GM21737 (cell line): ENCODE results near the gene POLR3E.
"Not testable (repeated sequence)": the region's sequence is repeated elsewhere in the genome, so short reads cannot be mapped to it uniquely, and the experiment has no call there.

Experiments used
- ATAC-seq: cut with Tn5 transposase; IDR thresholded peaks from one replicate; pipeline ENCODE4 v1.9.1; 2021; ENCODE audit warnings: mild to moderate bottlenecking, moderate library complexity; ENCODE audit not compliant: unreplicated experiment

Gene POLR3E

DNA sequence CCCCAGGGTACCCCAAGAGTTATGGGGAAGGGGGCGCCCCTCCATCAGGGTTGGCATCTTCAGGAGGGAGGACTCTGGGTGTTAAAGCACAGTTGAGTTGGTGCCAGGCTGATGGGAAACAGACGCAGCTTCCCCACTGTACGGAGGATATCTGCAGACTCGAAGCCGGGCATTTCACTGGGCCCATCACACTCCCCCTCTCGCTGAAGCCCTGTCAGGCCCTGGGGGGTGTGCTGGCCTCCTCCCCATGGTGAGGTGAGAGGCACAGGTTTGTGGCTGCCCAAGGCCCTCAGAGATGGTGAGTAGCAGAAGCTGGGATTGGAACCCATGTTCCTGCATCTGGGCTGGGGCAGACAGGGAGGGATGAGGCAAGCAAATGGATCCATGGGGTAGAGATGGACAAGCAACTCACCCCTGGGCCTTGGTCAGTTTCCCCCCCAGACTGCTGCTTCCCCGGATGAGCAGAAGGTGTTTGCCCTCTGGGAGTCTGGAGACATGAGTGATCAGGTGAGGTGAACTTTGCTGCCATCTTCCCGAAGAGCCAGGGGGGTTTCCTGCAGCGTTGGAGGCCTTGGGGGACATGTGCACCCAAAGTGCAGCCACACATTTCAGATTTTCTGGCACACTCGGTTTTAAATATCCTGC lies 31.0 kb downstream of the POLR3E start:
- no peak for ATAC-seq

DNA sequence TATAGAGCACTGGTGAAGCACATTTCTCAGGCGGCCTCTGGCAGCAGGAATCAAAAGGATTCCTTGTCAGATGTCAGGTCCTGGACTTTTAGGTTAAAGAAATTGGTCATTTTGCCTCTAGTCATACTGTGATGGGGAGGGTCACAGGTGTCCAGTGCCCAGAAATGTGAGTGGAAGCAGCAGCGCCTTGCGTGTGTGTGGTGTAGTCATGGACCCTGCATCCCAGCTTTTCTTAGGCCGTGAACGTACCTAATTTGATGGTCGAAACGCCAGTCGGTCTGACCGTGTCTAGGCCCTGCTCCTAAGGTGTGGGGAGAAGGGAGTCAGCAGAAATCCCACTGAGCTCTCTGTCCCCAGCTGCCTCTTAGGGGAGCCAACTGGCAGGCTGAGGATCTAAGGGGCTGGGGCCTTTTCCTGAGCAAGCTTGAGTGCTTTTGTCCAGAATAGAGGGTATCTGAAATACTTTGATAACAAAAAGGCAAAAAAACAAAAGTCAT lies 32.0 kb downstream of the POLR3E start:
- ATAC-seq, result no peak

DNA sequence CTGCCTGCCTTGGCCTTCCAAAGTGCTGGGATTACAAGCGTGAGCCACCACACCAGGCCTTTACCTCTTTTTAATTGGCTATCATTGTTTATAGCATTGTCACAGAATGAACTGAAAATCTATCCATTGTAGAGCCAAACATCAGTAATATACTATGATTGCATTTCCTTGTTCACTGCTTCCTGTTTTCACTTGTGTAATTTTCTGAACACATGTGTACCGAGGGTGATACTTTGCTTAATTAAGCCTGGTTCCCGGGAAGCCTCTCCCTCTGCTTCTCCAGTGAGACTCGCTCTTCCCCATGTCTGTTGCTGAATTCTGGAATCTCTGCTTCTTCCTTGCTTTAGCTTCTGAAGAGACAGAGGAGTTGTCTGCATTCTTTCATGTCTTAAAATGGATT lies 33.1 kb downstream of the POLR3E start:
- no peak for ATAC-seq

DNA sequence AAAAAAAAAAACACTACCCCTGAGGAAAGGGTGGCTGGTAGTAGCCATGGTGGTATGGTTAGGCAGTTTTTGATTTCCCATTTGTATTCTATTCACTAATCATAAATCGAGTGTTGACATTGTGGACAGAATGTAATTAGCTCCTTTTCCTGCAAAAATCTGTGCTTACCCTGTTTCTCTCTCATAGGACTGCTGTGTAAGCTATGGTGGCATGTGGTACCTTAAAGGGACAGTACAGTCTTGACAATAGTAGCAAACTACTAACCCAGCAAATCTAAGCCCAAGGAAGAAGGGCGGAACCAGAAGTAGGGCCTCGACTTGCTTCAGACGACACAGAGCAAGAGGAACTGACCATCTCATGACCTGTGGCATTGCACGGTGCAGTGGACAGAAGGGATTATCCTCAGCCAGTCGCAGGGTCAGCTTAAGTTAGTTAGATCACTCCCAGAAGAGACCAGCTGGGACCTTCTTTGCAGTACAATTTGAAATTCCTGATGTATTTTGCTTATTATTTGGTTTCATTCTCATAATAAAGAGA lies 36.3 kb downstream of the POLR3E start:
- no peak for ATAC-seq

DNA sequence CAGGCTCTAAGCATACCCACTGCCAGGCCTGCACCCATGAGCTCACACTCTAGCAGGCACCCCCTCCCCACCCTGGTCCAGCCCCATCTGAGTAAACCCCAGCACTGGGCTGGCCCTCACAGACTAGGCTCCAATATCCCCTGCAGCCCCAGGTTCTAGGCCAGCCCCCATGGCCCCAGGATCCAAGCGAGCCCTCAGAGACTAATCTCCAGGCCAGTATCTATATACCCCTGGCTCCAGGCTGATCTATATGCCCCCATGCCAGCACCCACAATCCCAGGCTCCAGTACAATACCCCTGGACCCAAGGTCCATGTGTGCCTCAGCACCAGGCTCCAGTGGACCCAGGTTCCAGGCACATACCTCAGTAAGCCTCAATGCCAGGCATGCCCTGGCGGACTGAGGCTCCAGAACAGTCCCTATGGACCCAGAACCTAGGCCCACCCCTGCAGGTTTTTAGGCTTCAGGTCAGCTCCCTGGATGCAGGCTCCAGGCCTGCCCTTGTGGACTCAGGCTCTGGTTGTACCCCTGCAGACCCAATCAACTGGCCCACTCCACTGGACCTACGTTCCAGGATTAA lies 38.5 kb downstream of the POLR3E start:
- no peak for ATAC-seq

DNA sequence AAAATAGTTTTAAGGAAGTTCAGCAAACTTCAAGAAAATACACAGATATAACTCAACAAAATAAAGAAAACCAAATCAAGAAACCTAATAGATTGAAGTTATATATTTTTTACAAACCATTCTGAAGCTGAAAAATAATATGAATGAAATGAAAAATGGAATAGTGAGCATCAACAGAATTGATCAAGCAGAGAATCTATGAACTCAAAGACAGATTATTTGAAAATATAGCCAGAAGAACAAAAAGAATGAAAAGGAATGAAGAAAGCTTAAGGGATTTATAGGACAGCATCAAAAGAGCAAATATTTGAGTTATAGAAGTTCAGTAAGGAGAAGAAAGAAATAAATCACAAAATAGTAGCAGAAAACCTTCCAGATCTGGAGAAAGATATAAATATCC lies 39.4 kb downstream of the POLR3E start:
- ATAC-seq, result no peak

DNA sequence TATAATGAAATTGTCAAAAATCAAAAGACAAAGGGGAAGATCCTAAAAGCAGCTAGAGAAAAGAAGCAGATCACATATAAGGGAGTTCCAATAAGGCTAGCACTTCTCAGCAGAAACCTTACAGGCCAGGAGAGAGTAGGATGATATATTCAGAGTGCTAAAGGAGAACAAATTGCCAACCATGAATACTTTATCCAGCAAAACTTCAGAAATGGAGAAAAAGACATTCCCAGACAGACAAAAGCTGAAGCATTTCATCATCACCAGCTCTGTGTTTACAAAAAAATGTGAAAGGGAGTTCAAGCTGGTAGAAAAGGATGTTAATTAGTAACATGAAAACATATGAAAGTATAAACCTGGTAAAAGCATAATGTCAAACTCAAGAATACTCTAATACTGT lies 39.8 kb downstream of the POLR3E start:
- ATAC-seq, result no peak

DNA sequence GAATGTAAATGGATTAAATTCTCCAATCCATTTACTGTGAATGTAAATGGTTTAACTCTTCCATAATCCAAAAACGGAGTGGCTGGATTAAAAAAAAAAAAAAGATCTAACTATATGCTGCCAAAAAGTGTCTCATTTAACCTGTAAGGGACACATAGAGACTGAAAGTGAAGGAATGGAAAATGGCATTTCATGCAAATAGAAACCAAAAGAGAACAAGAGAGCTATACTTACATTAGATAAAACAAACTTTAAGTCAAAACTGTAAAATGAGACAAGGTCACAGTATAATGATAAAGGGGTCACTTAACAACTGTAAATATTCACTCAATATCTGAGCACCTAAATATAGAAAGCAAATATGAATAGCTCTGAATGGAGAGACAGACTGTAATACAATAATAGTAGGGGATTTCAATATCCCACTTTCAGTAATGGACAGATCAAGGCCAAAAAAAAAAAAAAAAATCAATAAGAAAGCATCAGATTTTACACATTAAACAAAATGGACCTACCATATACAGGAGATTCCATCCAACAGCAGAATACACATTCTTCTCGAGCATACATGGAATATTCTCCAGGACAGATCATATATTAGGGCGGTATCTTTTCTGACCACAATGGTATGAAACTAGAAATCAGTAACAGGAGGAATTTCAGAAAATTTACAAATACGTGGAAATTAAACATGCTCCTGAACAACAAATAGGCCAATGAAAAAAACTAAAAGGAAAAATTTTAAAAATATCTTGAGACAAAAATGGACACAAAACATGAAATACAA lies 40.8 kb downstream of the POLR3E start:
- no peak for ATAC-seq

DNA sequence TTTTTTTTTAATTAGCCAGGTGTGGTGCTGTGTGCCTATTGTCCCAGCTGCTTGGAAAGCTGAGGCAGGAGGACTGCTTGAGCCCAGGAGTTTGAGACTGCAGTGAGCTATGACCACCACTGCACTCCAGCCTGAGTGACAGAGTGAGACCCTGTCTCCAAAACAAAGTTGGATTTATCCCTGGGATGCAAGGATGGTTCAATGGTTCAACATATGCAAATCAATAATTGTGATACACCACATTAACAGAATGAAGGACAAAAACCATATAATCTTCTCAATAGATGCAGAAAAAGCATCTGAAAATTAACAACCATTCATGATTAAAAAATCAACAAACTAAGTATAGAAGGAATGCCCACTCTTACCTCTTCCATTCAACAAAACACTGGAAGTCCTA lies 43.7 kb downstream of the POLR3E start:
- no peak for ATAC-seq

DNA sequence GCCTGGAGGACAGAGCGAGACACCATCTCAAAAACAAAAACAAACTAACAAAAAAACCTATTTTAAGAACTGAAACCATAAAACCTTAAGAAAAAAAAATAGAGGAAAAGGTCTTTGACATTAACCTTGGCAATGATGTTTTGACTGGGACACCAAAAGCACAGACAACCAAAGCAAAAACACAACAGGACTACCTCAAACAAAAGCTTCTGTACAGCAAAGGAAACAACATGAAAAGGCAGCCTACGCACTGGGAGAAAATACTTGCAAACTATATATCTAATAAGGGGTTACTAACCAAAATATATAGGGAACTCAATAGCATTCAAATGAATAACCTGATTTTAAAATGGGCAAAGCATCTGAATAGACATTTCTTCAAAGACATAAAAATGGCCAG lies 44.9 kb downstream of the POLR3E start:
- ATAC-seq, result no peak

DNA sequence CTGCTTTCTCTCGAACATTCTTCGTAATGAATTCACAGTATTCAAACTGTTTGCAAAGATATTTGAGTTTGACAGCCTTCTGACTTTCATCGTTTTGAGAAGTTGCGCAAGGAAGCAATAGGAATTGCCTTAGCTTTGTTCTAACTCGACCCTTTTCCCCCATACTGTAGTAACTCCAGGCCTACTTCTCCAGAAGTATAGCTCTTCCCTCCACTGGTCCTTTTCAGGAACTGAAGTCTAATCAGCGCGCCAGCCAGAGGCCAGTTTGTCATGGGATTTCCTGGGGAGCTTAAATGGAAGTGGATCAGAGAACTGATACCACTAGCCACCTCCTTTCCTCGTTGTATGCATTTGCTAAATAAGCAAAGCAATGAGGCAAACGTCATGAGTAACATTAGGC lies 49.3 kb downstream of the POLR3E start:
- ATAC-seq, result no peak

DNA sequence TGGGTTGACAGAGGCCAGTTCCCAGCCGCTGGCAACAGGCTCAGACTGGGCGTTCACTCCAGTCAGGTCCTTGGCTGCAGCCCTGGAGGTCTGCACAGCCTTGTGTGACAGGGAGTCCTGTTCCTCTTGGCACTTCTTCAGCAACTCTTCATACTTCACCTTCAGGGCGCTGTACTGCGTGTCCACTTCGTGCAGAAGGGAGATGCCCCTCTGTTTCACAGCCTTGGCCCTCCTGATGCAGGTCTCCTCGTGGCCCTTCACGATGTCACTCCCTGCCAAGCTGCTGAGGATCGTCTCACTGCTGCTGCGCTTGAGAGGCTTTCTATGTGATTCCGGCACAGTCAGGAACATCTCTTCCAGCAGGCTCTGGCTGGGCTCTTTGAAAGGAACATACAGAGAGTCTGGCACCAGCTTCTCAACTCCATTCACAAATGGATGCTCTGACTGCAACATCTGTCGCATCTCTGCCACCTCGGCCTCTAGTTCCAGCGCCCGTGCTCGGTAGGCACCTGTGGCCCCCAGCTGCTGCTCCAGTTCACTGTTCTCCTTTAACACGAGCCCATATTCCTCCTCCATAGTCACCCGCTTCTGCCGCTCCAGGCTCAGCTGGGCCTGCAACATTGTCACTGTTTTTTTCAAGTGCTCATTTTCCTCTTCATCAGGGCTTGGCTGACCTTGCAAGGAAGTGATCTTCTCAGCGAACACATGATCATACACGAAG lies 50.1 kb downstream of the POLR3E start:
- ATAC-seq, result no peak

DNA sequence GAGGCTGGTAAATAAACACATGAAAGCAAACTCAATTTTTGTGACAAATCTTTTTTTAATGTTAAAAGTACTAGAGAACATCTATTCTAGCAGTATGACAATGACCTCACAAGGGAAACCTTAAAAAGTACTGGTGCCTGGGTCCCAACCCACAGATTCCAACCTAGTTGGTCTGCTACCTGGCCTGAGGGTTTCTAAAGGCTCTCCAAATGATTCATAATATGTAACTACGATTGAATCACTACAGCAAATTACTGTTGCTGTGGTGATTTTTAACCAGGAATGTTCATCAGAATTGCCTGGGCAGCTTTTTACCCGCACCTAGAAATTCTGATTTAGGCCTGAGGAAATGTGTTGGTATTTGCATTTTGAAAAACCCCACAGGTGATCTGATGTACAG lies 51.1 kb downstream of the POLR3E start:
- ATAC-seq, result no peak

DNA sequence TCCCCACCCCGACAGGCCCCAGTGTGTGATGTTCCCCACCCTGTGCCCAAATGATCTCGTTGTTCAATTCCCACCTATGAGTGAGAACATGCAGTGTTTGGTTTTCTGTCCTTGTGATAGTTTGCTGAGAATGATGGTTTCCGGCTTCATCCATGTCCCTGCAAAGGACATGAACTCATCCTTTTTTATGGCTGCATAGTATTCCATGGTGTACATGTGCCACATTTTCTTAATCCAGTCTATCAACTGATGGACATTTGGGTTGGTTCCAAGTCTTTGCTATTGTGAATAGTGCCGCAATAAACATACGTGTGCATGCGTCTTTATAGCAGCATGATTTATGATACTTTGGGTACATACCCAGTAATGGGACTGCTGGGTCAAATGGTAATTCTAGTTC lies 53.8 kb downstream of the POLR3E start:
- ATAC-seq, result not testable (repeated sequence)

DNA sequence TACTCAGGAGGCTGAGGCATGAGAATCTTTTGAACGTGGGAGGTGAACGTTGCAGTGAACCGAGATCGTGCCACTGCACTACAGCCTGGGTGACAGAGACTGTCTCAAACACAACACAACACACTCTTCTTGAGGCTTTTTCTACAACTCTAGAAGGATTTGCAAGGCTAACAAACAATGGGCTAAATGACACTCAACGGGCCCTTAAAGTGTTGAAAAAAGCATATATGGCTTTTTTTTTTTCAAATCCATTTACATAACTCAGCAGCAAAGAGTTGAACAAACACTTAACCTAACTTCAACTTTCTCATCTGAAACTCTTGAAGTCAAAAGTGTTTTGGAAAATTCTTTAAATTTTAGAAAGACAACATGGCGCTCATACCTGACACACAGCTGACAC lies 54.9 kb downstream of the POLR3E start:
- ATAC-seq, result no peak

DNA sequence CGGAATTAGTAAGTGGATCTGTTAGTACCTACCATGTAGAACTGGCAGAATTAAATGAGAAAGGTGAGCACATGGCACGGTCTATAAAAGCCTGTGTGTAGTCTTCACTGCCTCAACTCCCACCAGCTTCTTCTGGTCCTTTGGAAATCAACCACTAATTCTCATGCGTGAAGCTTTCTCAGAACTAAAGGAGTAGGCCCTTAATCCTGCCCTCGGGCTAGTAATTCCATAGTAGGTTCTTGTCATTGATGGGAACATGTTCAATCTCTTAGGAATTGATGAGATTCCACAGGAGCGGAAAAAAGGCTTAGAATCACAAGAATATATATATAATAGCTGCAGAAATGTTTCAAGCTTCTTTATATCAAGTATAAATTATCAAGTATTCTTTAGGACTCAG lies 55.5 kb downstream of the POLR3E start:
- ATAC-seq, result no peak

DNA sequence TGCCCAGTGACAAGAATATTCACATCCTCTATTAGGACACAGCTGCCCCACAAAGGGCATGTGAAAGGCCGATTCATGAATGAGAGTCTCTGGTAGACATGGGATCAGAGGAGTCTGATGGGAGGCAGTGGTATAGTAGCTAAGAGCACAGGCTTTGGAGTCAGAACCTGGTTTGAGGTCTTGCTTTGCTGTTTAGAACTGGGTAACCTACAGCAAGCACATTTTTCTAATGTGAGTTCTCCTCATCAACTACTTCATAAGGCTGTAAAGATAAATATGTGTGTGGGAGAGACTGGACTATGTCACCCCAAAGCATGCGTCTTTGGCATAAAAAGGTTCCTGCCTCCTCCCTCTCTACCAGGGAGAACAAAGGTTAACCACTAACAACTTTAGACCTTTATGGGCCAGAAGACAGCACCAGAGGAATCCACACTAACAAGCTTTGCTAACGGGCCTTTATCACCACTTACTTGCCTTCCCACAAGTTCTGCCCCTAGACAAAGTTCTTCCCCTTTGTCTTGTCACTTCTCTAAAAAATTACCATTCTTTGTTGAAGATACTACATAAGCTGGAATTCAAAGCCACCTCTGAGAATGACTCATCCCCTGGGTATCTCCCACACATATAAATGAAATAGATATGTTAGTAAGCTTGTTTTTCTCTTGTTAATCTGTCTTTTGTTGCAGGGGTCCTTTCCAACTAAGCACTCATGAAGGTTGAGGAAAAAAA lies 56.1 kb downstream of the POLR3E start:
- no peak for ATAC-seq

DNA sequence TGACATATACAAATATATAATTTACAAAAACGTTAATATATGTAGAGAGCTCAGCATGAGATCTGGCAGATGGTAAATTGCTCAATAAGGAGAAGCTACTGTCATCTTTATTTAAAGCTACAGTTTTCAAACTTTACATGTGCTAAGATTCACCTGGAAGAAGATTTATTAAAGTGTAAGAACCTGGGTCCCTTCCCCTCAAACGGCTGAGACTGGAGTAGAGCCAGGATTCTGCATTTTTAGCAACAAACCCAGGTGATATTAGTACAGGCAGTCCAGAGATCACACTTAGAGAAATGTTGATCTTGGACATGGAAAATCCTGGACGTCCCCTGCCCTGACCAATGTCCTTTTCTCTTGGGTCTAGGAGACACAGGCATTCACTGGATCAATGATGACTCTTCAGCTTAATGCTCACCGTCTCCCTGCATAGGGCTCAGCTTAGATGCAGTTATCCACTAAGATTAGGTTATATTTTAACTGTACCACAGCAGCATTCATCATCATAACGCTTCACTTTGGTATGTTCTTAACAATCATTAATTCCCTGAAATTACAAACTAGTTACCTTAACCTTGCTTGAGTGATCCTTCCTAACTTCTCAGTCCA lies 56.8 kb downstream of the POLR3E start:
- ATAC-seq, result no peak

DNA sequence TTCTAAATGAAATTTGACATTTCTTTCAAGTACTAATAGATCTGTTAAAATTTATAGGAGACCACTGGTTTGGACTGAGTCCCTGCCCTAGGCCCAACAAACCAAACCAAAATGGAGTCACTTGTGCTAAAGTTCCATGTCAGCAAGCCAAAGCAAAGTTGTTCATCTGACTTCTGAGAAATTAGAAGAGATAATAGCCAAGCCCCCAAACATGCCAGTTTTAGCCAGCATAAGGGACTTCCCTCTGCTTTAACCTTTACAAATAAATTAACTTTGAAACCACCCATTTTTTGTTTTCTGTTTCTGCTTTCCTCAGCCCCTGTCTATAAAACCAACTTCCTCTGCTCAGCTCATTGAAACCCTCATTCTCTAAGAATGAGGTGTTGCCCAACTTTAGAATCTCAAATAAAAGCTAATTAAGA lies 58.3 kb downstream of the POLR3E start:
- no peak for ATAC-seq
